Measurements from ENCODE around the gene TMEM178B.

The TMEM178B gene

DNA sequence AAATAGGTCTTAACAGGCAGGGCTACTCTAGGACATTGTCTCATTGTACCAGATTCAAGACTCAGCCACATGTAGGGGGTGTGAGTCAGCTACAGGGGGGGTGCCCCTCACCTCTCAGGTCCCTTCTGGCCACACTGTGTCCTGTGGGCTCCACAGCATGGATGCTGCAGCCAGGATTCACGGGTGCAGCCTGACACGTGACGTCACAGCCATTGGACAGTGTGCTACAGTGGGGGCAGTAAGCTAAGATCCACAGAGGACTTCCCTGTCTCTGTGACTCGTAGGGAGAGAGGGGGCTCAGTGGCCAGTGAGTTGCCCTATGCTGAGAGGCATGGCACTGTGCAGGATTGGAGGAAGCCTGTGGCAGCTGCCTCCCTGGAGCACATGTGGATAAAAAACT lies 77.9 kb downstream of the TMEM178B start:
- TF ChIP-seq, protein P1, sequence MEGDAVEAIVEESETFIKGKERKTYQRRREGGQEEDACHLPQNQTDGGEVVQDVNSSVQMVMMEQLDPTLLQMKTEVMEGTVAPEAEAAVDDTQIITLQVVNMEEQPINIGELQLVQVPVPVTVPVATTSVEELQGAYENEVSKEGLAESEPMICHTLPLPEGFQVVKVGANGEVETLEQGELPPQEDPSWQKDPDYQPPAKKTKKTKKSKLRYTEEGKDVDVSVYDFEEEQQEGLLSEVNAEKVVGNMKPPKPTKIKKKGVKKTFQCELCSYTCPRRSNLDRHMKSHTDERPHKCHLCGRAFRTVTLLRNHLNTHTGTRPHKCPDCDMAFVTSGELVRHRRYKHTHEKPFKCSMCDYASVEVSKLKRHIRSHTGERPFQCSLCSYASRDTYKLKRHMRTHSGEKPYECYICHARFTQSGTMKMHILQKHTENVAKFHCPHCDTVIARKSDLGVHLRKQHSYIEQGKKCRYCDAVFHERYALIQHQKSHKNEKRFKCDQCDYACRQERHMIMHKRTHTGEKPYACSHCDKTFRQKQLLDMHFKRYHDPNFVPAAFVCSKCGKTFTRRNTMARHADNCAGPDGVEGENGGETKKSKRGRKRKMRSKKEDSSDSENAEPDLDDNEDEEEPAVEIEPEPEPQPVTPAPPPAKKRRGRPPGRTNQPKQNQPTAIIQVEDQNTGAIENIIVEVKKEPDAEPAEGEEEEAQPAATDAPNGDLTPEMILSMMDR (conservative IDR thresholded peaks at IDR 0.05; ENCODE audit: control insufficient read depth, insufficient read depth, low read depth, low read length) = no peak
- DNase-seq (ENCODE audit: low read depth) = no peak

DNA sequence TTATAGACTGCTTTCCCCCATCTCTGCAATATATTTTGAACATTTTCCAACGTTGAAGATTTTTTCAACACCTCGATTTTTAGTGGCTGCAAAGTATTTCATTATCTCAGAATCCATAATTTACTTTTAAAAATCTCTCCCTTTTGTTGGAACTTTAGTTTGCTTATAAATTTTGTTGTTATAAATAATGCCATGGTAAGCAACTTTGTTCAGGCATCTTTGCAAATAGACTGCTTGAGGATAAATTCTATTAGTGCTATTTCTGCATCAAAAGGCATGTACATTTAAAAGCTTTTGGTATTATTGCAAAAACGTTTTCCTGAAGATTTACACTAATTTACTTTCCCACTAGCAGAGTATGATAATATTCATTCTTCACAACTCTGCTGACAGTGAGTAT lies 79.4 kb downstream of the TMEM178B start:
- no peak overlapping the region for H3K4me3 ChIP-seq (ENCODE audit: control insufficient read depth, low read depth, low read length)
- TF ChIP-seq, protein P1 (conservative IDR thresholded peaks at IDR 0.05; ENCODE audit: control insufficient read depth, insufficient read depth, low read depth, low read length) = no peak
- no peak for DNase-seq (ENCODE audit: low read depth)

More for the DNA sequence above, 77.9 kb downstream of the TMEM178B start:
- no peak overlapping the region for H3K4me3 ChIP-seq (ENCODE audit: control insufficient read depth, low read depth, low read length)

DNA sequence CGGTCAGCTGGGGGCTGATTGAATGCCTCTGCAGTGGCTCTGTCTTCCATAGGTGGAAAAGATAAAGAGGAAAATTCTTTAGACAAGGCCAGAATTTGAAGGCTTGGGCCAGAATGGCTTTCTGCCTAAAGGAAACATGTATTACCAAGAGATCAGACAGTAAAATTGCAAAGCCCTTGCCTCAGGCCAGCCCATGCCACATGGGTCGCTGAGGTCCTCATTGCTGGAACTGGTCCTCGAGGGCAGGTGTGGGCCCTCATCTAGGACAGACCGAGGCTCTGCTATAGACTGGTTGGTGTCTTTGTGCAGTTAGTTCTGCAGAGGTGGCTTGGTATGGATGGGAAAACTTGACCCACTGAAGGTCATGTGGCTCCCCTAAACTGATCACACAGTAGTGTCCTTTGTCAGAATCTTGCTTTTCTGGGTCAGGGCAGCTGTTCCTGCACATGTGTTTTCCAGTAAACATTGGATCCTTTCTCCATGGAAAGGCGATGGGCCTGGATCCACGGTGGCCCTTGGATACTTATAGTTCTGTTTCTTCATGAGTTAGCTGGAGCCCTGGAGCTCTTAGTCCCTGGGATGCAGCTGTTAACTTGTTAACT lies 80.4 kb downstream of the TMEM178B start:
- TF ChIP-seq, protein P1 (conservative IDR thresholded peaks at IDR 0.05; ENCODE audit: control insufficient read depth, insufficient read depth, low read depth, low read length) = no peak
- DNase-seq (ENCODE audit: low read depth) = no peak
- H3K4me3 ChIP-seq (ENCODE audit: control insufficient read depth, low read depth, low read length) = no peak overlapping the region

DNA sequence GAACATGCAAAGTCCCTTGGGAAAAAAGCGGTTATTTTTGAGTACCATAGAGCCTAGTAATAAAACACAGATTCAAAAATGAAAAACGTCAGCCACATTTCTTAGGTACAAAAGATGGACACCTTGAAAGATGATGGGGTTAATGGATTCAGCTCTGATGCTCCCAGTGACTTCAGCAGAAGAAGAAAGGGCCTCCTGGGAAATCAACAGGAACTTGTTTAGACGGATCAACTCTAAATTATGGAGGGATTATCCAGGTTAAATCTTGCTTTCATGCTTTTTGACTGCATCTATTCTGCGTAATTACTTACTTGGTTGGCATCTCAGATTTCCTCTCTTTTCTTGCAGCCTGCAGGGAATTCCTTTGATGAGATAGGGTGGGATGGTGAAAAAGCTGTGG lies 82.5 kb downstream of the TMEM178B start:
- peak; percentile 29 for DNase-seq (ENCODE audit: low read depth)
- no peak overlapping the region for H3K4me3 ChIP-seq (ENCODE audit: control insufficient read depth, low read depth, low read length)
- TF ChIP-seq, protein P1 (conservative IDR thresholded peaks at IDR 0.05; ENCODE audit: control insufficient read depth, insufficient read depth, low read depth, low read length) = no peak

DNA sequence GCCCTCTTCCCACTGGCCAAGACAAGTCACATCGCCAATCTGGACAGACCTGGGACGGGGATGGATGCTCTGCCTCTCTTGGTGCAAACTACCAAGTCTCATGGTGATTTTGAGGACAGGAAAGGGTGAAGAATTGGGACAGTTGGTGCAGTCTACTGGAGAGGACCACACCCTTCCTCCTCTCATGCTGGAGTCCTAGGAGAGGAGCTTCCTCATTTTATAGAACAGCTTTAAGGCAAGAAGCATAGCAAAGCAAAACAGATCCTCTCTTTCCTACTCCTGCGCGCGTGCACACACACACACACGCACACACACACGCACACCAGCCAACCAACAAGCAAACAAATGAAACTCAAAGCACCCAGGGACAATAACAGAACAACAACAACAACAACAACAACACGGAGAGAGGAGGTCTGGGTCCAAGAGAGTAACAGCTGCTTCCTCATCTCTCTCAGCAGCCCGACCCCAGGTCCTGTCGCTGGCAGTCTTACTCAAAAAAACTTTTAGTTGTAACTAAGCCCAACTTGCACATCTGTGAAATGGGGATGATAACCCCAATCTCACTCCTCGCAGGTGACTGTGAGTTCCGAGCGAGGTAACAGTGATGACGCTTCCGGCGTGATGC lies 83.4 kb downstream of the TMEM178B start:
- TF ChIP-seq, protein P1 (conservative IDR thresholded peaks at IDR 0.05; ENCODE audit: control insufficient read depth, insufficient read depth, low read depth, low read length) = no peak
- H3K4me3 ChIP-seq (ENCODE audit: control insufficient read depth, low read depth, low read length) = no peak overlapping the region
- no peak for DNase-seq (ENCODE audit: low read depth)

DNA sequence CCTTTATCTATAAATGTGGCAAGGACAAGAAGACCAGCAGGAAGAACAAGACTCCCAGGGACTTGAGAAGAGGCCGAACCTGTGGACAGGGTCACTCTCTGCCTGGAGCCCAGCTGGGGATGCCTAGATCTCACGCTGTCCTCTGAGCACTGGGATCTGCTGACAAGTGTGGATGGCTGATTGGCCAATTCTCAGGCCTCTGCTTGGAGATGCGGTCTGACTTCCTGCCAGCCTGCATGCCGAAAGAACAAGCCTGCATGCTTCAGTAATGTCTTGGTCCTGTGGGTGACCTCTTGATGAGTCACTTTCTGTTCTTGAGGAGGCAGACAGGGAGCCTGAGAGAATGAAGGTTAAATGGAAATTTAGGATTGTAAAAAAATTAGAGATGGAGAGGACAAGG lies 84.7 kb downstream of the TMEM178B start:
- TF ChIP-seq, protein P1 (conservative IDR thresholded peaks at IDR 0.05; ENCODE audit: control insufficient read depth, insufficient read depth, low read depth, low read length) = no peak
- H3K4me3 ChIP-seq (ENCODE audit: control insufficient read depth, low read depth, low read length) = no peak overlapping the region
- DNase-seq (ENCODE audit: low read depth) = peak; percentile 98
